HepG2 (cell line): ENCODE results near the gene INTU.

ENCODE experiments used
- ATF7 ChIP-seq, 2 experiments: fragments of 450-650 bp in 1 of 2; sonication (generic) in 1 of 2; formaldehyde crosslinking in 1 of 2; IDR thresholded peaks; 2 replicates each; pipeline versions ENCODE4 v1.4.0 to v1.6.1; 2016 to 2020; ENCODE audit warnings: antibody characterized with exemption in 1 of 2, mild to moderate bottlenecking in 1 of 2, missing genetic modification reagents in 1 of 2
- CBX5 ChIP-seq: sonication (generic); formaldehyde crosslinking; IDR thresholded peaks from 2 replicates; pipeline ENCODE4 v1.4.0; 2020; ENCODE audit warnings: missing genetic modification reagents, borderline replicate concordance
- CTCF ChIP-seq: sonication (generic); formaldehyde crosslinking; IDR thresholded peaks from 2 replicates; pipeline ENCODE4 v1.5.0; 2020; ENCODE audit warnings: mild to moderate bottlenecking, missing genetic modification reagents, moderate library complexity
- ELF4 ChIP-seq: sonication (generic); formaldehyde crosslinking; IDR thresholded peaks from 2 replicates; pipeline ENCODE4 v1.5.0; 2020; ENCODE audit warnings: missing genetic modification reagents, mild to moderate bottlenecking, moderate library complexity, borderline replicate concordance
- HMG20B ChIP-seq: conservative IDR thresholded peaks from 2 replicates; pipeline ENCODE4 v1.6.1; 2016; ENCODE audit warnings: missing genetic modification reagents, missing compliant biosample characterization
- MLLT10 ChIP-seq: sonication (generic); formaldehyde crosslinking; IDR thresholded peaks from 2 replicates; pipeline ENCODE4 v1.4.0; 2020; ENCODE audit warnings: missing genetic modification reagents
- NFYB ChIP-seq: sonication (generic); formaldehyde crosslinking; IDR thresholded peaks from 2 replicates; pipeline ENCODE4 v1.4.0; 2020; ENCODE audit warnings: missing genetic modification reagents
- POLR2A ChIP-seq, 2 experiments: IDR thresholded peaks; 2 replicates each; pipeline ENCODE4 v1.6.1; 2011; ENCODE audit warnings: low read depth in 2 of 2, low read length in 2 of 2, mild to moderate bottlenecking in 1 of 2, moderate library complexity in 1 of 2; ENCODE audit not compliant: insufficient read depth in 1 of 2
- ZNF589 ChIP-seq: sonication (generic); formaldehyde crosslinking; conservative IDR thresholded peaks from 2 replicates; pipeline ENCODE4 v1.8.0; 2022; ENCODE audit warnings: mild to moderate bottlenecking, moderate library complexity, missing genetic modification reagents
- ZNF766 ChIP-seq: sonication (generic); formaldehyde crosslinking; IDR thresholded peaks from 2 replicates; pipeline ENCODE4 v1.5.0; 2020; ENCODE audit warnings: missing genetic modification reagents, borderline replicate concordance
- ZSCAN20 ChIP-seq: sonication (generic); formaldehyde crosslinking; IDR thresholded peaks from 2 replicates; pipeline ENCODE4 v1.4.0; 2020; ENCODE audit warnings: missing genetic modification reagents, mild to moderate bottlenecking, borderline replicate concordance
- TF ChIP-seq, protein P1 (sequence below): sonication (generic); formaldehyde crosslinking; IDR thresholded peaks from 2 replicates; pipeline ENCODE4 v1.5.1; 2020; ENCODE audit warnings: mild to moderate bottlenecking, missing genetic modification reagents, borderline replicate concordance

- TF ChIP-seq MLLT10 (CRISPR knock-in tag) (no peak), CBX5 (CRISPR knock-in tag) (no peak), ZSCAN20 (CRISPR knock-in tag) (no peak), ATF7 (IDR thresholded peaks at IDR 0.05) (no peak), ATF7 (CRISPR knock-in tag; IDR thresholded peaks at IDR 0.05) (no peak), NFYB (CRISPR knock-in tag) (no peak), POLR2A (IDR thresholded peaks at IDR 0.05; ENCODE audit: insufficient read depth in 1 of 2, low read depth in 2 of 2, low read length in 2 of 2) (no peak), ELF4 (no peak), CTCF (CRISPR knock-in tag) (no peak), HMG20B (no peak), ZNF589 (CRISPR knock-in tag) (no peak), ZNF766 (CRISPR knock-in tag) (no peak)
- TF ChIP-seq, protein P1, sequence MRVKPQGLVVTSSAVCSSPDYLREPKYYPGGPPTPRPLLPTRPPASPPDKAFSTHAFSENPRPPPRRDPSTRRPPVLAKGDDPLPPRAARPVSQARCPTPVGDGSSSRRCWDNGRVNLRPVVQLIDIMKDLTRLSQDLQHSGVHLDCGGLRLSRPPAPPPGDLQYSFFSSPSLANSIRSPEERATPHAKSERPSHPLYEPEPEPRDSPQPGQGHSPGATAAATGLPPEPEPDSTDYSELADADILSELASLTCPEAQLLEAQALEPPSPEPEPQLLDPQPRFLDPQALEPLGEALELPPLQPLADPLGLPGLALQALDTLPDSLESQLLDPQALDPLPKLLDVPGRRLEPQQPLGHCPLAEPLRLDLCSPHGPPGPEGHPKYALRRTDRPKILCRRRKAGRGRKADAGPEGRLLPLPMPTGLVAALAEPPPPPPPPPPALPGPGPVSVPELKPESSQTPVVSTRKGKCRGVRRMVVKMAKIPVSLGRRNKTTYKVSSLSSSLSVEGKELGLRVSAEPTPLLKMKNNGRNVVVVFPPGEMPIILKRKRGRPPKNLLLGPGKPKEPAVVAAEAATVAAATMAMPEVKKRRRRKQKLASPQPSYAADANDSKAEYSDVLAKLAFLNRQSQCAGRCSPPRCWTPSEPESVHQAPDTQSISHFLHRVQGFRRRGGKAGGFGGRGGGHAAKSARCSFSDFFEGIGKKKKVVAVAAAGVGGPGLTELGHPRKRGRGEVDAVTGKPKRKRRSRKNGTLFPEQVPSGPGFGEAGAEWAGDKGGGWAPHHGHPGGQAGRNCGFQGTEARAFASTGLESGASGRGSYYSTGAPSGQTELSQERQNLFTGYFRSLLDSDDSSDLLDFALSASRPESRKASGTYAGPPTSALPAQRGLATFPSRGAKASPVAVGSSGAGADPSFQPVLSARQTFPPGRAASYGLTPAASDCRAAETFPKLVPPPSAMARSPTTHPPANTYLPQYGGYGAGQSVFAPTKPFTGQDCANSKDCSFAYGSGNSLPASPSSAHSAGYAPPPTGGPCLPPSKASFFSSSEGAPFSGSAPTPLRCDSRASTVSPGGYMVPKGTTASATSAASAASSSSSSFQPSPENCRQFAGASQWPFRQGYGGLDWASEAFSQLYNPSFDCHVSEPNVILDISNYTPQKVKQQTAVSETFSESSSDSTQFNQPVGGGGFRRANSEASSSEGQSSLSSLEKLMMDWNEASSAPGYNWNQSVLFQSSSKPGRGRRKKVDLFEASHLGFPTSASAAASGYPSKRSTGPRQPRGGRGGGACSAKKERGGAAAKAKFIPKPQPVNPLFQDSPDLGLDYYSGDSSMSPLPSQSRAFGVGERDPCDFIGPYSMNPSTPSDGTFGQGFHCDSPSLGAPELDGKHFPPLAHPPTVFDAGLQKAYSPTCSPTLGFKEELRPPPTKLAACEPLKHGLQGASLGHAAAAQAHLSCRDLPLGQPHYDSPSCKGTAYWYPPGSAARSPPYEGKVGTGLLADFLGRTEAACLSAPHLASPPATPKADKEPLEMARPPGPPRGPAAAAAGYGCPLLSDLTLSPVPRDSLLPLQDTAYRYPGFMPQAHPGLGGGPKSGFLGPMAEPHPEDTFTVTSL (CRISPR knock-in tag), result no peak
These were observed 36.0 kb downstream of the INTU start for GRCh38 chr4:127668770-127669169.
